ENCODE data around the gene POLR3A.
A peak's percentile ranks its signal among the peaks of the same experiment; 100 is the strongest.

Gene POLR3A

DNA sequence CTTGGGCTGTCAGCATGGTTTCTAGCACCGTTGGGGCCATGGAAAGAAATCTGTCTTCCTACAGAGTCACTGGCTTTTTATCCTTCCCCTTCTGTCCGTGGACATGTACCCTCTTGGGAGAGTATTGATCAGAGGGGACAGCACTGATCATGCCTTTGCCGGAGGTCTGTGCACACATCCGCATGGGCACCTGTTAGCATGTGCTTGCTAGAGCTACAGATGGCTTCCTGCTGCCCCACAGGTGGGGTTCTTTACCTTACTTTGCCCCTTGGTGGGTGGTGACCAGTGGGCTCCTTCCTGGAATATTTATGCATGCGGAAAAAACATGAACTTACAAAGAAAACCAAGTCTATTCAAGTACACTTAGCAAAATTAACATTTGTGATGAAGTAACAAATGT is 29.2 kb upstream of the POLR3A start:
- Histone ChIP-seq H3K9ac (ENCODE audit: low read length) (no peak overlapping the region), H3K79me2 (ENCODE audit: control insufficient read depth, insufficient read depth, low read length) (no peaks in the 10 kb centered on the region), H3K18ac (ENCODE audit: low read length) (no peak overlapping the region), H3K4me2 (ENCODE audit: low read length) (no peak overlapping the region), H3K27me3 (ENCODE audit: insufficient read depth, low read length, poor library complexity) (no peaks in the 10 kb centered on the region), H2BK5ac (ENCODE audit: low read length) (no peak overlapping the region), H4K8ac (ENCODE audit: low read depth, low read length) (no peak overlapping the region), H2BK15ac (replicated peaks; ENCODE audit: low read depth) (no peak overlapping the region), H3K4me1 (ENCODE audit: control insufficient read depth, low read depth, low read length) (no peaks in the 10 kb centered on the region), H3K4me3 (ENCODE audit: low read length) (no peak overlapping the region), H3K36me3 (ENCODE audit: control insufficient read depth, insufficient read depth, low read length) (no peaks in the 10 kb centered on the region), H2AK5ac (ENCODE audit: low read length) (no peak overlapping the region), H3K27ac (ENCODE audit: low read depth, low read length) (no peak overlapping the region), H4K5ac (ENCODE audit: low read length) (no peak overlapping the region), H3K4ac (ENCODE audit: low read depth, low read length) (no peak overlapping the region), H3K79me1 (ENCODE audit: low read length) (no peaks in the 10 kb centered on the region), H3K56ac (ENCODE audit: low read length) (no peak overlapping the region), H3K23ac (ENCODE audit: low read length) (no peak overlapping the region), H2BK120ac (ENCODE audit: low read depth, low read length) (no peak overlapping the region)
- no CpG with 5 or more reads among the region's 5 CpGs for WGBS (ENCODE audit: extremely low coverage, insufficient coverage, low lambda C conversion rate)
- DNase-seq = no peak

DNA sequence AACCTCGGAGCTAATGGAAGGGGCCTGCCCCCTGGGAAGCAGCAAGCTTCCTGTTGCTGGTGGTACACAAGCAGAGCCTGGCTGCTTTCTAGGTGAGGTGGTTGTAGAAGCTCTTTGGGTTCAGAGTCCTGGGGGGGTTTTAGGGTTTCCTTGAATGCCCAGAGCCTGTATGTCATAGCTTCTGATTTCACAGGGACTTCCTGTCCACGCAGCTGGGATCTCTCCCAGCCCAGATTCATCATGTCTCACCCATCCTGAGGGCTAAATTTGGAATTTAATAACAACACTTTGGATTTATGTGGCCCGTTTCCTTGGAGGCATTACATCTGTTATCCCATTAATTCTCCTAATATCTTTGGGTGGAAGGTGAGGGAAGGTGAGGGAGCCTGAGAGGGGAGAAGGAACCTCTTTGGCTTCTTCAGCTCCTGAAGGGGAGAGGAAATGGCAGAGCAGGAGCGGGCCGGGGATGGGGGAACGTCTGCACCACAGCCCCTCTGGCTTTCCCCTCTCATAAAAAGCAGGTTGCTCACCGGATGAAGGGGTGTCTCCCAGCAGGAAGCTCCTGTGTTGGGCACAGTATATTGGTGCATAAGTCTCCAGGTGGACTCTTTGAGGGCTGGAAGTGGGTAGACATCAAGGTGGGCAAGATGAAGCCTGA is 24.0 kb upstream of the POLR3A start:
- Histone ChIP-seq H3K4ac (ENCODE audit: low read depth, low read length) (no peak overlapping the region), H2BK5ac (ENCODE audit: low read length) (no peak overlapping the region), H3K4me1 (ENCODE audit: control insufficient read depth, low read depth, low read length) (no peaks in the 10 kb centered on the region), H3K56ac (ENCODE audit: low read length) (no peak overlapping the region), H4K8ac (ENCODE audit: low read depth, low read length) (no peak overlapping the region), H3K23ac (ENCODE audit: low read length) (no peak overlapping the region), H3K79me2 (ENCODE audit: control insufficient read depth, insufficient read depth, low read length) (no peaks in the 10 kb centered on the region), H3K27me3 (ENCODE audit: insufficient read depth, low read length, poor library complexity) (no peaks in the 10 kb centered on the region), H3K4me2 (ENCODE audit: low read length) (no peak overlapping the region), H3K27ac (ENCODE audit: low read depth, low read length) (no peak overlapping the region), H4K5ac (ENCODE audit: low read length) (no peak overlapping the region), H2BK120ac (ENCODE audit: low read depth, low read length) (no peak overlapping the region), H3K36me3 (ENCODE audit: control insufficient read depth, insufficient read depth, low read length) (no peaks in the 10 kb centered on the region), H3K18ac (ENCODE audit: low read length) (no peak overlapping the region), H3K4me3 (ENCODE audit: low read length) (no peak overlapping the region), H3K9ac (ENCODE audit: low read length) (no peak overlapping the region), H2AK5ac (ENCODE audit: low read length) (no peak overlapping the region), H3K79me1 (ENCODE audit: low read length) (no peaks in the 10 kb centered on the region), H2BK15ac (replicated peaks; ENCODE audit: low read depth) (no peak overlapping the region)
- WGBS (ENCODE audit: extremely low coverage, insufficient coverage, low lambda C conversion rate) = no CpG with 5 or more reads among the region's 7 CpGs
- no peak for DNase-seq

DNA sequence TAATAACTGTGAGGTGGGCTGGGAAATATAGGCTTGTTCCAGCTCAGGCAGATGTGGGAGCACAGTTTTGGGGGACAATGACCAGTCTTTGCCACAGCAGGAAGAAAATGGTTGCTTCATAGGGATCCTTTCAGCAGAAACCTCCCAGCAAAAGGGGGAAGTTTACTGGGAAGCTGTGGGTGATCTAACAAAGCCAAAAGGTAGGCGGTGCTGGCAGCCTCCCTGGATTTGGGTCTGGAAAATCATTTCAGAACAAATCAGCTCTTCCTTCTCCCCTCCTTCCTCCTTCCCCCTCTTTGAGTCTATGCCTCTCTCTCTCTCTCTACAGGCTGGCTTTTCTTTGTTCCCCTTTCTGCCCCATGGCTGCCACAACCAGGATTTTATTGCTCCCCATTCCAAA is 20.5 kb upstream of the POLR3A start:
- no peak overlapping the region for H3K27ac ChIP-seq (ENCODE audit: low read depth, low read length)
- H2BK120ac ChIP-seq (ENCODE audit: low read depth, low read length) = no peak overlapping the region
- no CpG with 5 or more reads among the region's 1 CpG for WGBS (ENCODE audit: extremely low coverage, insufficient coverage, low lambda C conversion rate)
- H2BK5ac ChIP-seq (ENCODE audit: low read length) = no peak overlapping the region
- H3K4me1 ChIP-seq (ENCODE audit: control insufficient read depth, low read depth, low read length) = peaks cover 2% of the 10 kb centered on the region
- H3K23ac ChIP-seq (ENCODE audit: low read length) = no peak overlapping the region
- H3K27me3 ChIP-seq (ENCODE audit: insufficient read depth, low read length, poor library complexity) = no peaks in the 10 kb centered on the region
- no peak overlapping the region for H3K4me2 ChIP-seq (ENCODE audit: low read length)
- no peak overlapping the region for H4K8ac ChIP-seq (ENCODE audit: low read depth, low read length)
- H3K18ac ChIP-seq (ENCODE audit: low read length) = no peak overlapping the region
- H3K36me3 ChIP-seq (ENCODE audit: control insufficient read depth, insufficient read depth, low read length) = no peaks in the 10 kb centered on the region
- H4K5ac ChIP-seq (ENCODE audit: low read length) = no peak overlapping the region
- no peak overlapping the region for H2AK5ac ChIP-seq (ENCODE audit: low read length)
- H3K79me2 ChIP-seq (ENCODE audit: control insufficient read depth, insufficient read depth, low read length) = no peaks in the 10 kb centered on the region
- H3K4me3 ChIP-seq (ENCODE audit: low read length) = no peak overlapping the region
- H3K9ac ChIP-seq (ENCODE audit: low read length) = no peak overlapping the region
- H3K56ac ChIP-seq (ENCODE audit: low read length) = no peak overlapping the region
- no peaks in the 10 kb centered on the region for H3K79me1 ChIP-seq (ENCODE audit: low read length)
- H3K4ac ChIP-seq (ENCODE audit: low read depth, low read length) = no peak overlapping the region
- no peak for DNase-seq
- no peak overlapping the region for H2BK15ac ChIP-seq (replicated peaks; ENCODE audit: low read depth)

DNA sequence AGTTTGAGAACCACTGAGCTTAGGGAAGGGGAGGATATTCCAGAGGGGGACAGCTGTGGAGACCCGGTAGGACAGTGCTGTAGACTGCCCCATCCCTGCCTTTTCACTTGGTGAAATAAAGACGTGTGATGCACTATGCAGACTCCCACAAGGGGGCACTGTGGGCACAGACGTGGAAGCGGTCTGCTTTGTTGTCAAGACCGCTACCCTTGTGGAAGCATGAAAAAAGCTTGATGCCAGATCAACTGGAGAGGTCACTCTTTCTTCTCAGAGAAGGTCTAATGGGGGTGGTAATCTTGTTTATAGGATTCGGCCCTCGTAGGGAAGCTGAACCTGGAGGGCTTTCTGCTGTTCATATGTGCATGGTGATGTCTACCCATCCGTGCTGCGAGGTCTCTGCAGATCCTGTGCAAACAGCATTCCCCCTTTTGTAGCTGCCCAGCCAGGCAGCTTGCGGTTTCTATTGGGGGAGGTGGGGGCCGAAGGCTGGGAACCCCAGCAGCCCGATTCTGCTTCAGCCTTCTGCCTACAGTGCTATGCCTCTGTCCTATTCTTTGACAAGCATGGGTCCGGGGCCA is 18.1 kb upstream of the POLR3A start:
- WGBS (ENCODE audit: extremely low coverage, insufficient coverage, low lambda C conversion rate) = no CpG with 5 or more reads among the region's 13 CpGs
- Histone ChIP-seq H3K36me3 (ENCODE audit: control insufficient read depth, insufficient read depth, low read length) (peaks cover 2% of the 10 kb centered on the region), H3K27ac (ENCODE audit: low read depth, low read length) (no peak overlapping the region), H2BK15ac (replicated peaks; ENCODE audit: low read depth) (no peak overlapping the region), H3K79me2 (ENCODE audit: control insufficient read depth, insufficient read depth, low read length) (no peaks in the 10 kb centered on the region), H2BK120ac (ENCODE audit: low read depth, low read length) (no peak overlapping the region), H3K4me1 (ENCODE audit: control insufficient read depth, low read depth, low read length) (peaks cover 2% of the 10 kb centered on the region), H3K4me3 (ENCODE audit: low read length) (no peak overlapping the region), H3K4ac (ENCODE audit: low read depth, low read length) (no peak overlapping the region), H4K5ac (ENCODE audit: low read length) (no peak overlapping the region), H2BK5ac (ENCODE audit: low read length) (no peak overlapping the region), H2AK5ac (ENCODE audit: low read length) (no peak overlapping the region), H4K8ac (ENCODE audit: low read depth, low read length) (no peak overlapping the region), H3K79me1 (ENCODE audit: low read length) (no peaks in the 10 kb centered on the region), H3K18ac (ENCODE audit: low read length) (no peak overlapping the region), H3K9ac (ENCODE audit: low read length) (no peak overlapping the region), H3K56ac (ENCODE audit: low read length) (no peak overlapping the region), H3K23ac (ENCODE audit: low read length) (no peak overlapping the region), H3K27me3 (ENCODE audit: insufficient read depth, low read length, poor library complexity) (no peaks in the 10 kb centered on the region), H3K4me2 (ENCODE audit: low read length) (no peak overlapping the region)
- peak; percentile 93 for DNase-seq

DNA sequence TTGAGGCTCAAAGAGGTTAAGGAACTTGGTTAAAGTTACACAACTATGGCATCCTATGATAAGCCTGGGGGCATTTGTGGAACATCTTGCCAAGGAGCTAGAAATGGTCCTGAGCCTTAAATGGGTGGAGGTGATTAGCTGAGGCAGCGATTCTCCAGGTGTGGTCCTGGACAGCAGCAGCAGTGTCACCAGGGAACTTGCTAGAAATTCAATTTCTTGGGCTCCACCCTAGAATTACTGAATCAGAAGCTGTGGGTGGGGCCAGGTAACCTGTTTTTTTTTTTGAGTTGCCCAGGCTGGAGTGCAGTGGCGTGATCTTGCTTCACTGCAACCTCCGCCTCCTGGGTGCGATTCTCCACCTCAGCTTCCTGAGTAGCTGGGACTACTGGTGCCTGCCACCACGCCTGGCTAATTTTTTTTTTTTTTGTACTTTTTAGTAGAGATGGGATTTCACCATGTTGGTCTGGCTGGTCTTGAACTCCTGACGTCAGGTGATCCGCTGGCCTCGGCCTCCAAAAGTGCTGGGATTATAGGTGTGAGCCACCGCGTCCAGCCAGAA is 17.5 kb upstream of the POLR3A start:
- no peak overlapping the region for H2AK5ac ChIP-seq (ENCODE audit: low read length)
- H2BK15ac ChIP-seq (replicated peaks; ENCODE audit: low read depth) = no peak overlapping the region
- H3K4me1 ChIP-seq (ENCODE audit: control insufficient read depth, low read depth, low read length) = peaks cover 2% of the 10 kb centered on the region
- no peak overlapping the region for H4K5ac ChIP-seq (ENCODE audit: low read length)
- H3K4me3 ChIP-seq (ENCODE audit: low read length) = no peak overlapping the region
- H3K36me3 ChIP-seq (ENCODE audit: control insufficient read depth, insufficient read depth, low read length) = peaks cover 6% of the 10 kb centered on the region
- no peaks in the 10 kb centered on the region for H3K79me2 ChIP-seq (ENCODE audit: control insufficient read depth, insufficient read depth, low read length)
- H3K18ac ChIP-seq (ENCODE audit: low read length) = no peak overlapping the region
- no peak overlapping the region for H3K4ac ChIP-seq (ENCODE audit: low read depth, low read length)
- H3K79me1 ChIP-seq (ENCODE audit: low read length) = peaks cover under 1% of the 10 kb centered on the region
- H3K56ac ChIP-seq (ENCODE audit: low read length) = no peak overlapping the region
- H4K8ac ChIP-seq (ENCODE audit: low read depth, low read length) = no peak overlapping the region
- no peak overlapping the region for H2BK5ac ChIP-seq (ENCODE audit: low read length)
- no peak overlapping the region for H3K23ac ChIP-seq (ENCODE audit: low read length)
- no CpG with 5 or more reads among the region's 10 CpGs for WGBS (ENCODE audit: extremely low coverage, insufficient coverage, low lambda C conversion rate)
- H3K9ac ChIP-seq (ENCODE audit: low read length) = no peak overlapping the region
- no peaks in the 10 kb centered on the region for H3K27me3 ChIP-seq (ENCODE audit: insufficient read depth, low read length, poor library complexity)
- DNase-seq = no peak
- H2BK120ac ChIP-seq (ENCODE audit: low read depth, low read length) = no peak overlapping the region
- H3K4me2 ChIP-seq (ENCODE audit: low read length) = no peak overlapping the region
- H3K27ac ChIP-seq (ENCODE audit: low read depth, low read length) = no peak overlapping the region
